Measurements from ENCODE around the gene CRAT. TPM values are rescaled to one million over a fixed set of nuclear protein-coding genes. Genes with fewer than 3 reads are reported as not detected.

The CRAT gene
- total and polyA plus RNA-seq, 8 donors: 16.8 to 33.2 (median 25.7) TPM

DNA sequence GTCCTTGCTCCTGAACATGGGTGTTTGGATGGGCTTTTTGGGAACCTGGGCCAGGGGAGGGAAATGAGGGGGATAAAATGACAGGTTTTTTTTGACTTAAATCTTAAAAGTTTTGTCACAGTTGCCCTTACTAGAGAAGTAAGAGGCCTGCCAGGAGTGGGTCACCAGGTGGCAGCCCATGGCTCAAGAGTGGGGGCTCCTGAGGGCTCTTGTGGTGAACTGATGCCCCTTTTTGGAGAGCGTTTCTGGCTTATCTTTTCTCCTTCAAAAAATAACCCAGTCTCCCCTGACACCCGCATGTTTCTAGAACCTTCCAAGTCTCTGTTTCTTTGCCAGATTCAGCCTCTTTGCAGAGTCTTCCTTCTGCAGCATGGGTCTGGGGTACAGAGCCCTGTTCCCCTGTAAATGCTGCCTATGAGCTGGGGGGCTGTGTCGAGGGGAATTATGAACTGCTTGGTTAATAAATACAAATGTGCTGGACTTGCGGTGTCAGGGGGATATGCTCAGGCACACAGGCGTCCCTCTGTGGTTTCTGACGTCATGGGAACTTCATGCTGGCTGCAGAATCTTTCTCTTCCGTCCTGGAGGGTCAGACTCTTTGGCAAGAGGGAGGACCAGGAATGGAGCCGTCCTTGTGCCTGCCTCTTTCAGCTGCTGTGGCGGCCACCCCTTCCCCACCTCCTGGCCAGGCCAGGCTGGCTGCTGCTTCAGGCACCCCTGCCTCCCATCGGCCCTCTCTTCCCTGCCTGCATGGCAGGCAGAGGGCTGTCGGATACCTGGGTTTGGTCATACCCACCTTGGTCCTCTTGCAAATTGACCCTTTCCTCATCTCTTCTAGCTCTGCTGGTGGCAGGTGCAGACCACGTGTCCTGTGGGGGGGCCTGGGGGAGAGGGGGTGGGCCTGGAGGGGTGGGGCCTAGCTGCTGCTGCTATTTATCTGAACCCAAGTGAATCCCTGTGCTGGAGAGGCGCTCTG, 30.8 kb upstream of the CRAT start:
- Histone ChIP-seq H3K27ac (peak overlapping the region; percentile 99 to 100), H3K9me3 (no peaks in the 10 kb centered on the region), H3K4me3 (peak overlapping the region; percentile 32 to 50), H3K4me1 (peaks cover 70 to 90% of the 10 kb centered on the region in 2 donors), H3K36me3 (peaks cover 0 to 51% of the 10 kb centered on the region in 2 donors), H3K27me3 (no peaks in the 10 kb centered on the region)
- DNase-seq: peak in 3 of 4 donors; percentile 71 to 85 (median 80)
- TF ChIP-seq, protein P1, sequence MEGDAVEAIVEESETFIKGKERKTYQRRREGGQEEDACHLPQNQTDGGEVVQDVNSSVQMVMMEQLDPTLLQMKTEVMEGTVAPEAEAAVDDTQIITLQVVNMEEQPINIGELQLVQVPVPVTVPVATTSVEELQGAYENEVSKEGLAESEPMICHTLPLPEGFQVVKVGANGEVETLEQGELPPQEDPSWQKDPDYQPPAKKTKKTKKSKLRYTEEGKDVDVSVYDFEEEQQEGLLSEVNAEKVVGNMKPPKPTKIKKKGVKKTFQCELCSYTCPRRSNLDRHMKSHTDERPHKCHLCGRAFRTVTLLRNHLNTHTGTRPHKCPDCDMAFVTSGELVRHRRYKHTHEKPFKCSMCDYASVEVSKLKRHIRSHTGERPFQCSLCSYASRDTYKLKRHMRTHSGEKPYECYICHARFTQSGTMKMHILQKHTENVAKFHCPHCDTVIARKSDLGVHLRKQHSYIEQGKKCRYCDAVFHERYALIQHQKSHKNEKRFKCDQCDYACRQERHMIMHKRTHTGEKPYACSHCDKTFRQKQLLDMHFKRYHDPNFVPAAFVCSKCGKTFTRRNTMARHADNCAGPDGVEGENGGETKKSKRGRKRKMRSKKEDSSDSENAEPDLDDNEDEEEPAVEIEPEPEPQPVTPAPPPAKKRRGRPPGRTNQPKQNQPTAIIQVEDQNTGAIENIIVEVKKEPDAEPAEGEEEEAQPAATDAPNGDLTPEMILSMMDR (IDR thresholded peaks at IDR 0.05): no peak
- peak; percentile 12 for ATAC-seq
- intact Hi-C loops (cut with DNase I): loop anchor here in 1 of 2 donors (10.0 kb wide), 1 partner anchor 473 kb away; no protein-coding TSS in a partner anchor

DNA sequence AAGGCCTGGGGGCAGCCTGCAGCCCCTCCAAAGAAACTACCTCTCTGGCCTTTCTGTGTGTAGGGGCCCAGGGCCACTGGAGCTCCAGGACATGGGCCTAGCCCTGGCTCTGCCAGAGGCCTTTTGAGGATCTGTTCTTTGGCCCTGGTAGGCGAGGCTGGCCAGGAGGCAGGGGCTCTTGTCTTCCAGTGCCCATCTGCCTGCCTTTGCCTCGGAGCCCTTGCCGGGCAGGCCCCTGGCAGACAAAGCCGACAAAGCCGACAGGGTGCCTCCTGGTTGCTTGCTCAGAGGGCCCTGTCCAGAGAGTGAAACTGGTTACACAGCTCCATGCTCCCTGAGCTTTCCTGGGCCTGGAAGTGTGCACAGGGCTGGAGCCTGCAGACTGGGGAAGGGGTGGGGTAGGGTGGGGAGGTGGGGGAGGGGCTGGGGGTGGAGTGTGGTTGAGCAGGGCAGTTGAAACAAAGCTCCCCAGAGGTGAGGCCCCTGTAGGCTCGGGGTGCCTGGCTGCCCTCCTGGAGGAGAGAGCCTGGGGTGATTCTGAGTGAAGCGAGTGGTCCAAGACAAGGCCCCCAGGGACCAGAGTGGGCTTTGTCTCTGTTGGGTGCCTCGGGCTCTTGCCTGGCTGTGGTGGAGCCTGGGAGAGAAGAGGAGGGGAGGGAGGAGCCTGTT, 29.9 kb upstream of the CRAT start:
- DNase-seq: peak in 2 of 4 donors; percentile 51 to 66
- no peaks in the 10 kb centered on the region for H3K9me3 ChIP-seq
- H3K36me3 ChIP-seq: peaks cover 0 to 53% of the 10 kb centered on the region in 2 donors
- peaks cover 63 to 82% of the 10 kb centered on the region in 2 donors for H3K4me1 ChIP-seq
- intact Hi-C loops (cut with DNase I): loop anchor here in 1 of 2 donors (10.0 kb wide), 1 partner anchor 474 kb away; no protein-coding TSS in a partner anchor
- H3K27me3 ChIP-seq: no peaks in the 10 kb centered on the region
- TF ChIP-seq, protein P1 (IDR thresholded peaks at IDR 0.05): no peak
- peak; percentile 51 for ATAC-seq
- peak overlapping the region; percentile 99 to 100 for H3K27ac ChIP-seq
- H3K4me3 ChIP-seq: peak overlapping the region; percentile 32 to 50

DNA sequence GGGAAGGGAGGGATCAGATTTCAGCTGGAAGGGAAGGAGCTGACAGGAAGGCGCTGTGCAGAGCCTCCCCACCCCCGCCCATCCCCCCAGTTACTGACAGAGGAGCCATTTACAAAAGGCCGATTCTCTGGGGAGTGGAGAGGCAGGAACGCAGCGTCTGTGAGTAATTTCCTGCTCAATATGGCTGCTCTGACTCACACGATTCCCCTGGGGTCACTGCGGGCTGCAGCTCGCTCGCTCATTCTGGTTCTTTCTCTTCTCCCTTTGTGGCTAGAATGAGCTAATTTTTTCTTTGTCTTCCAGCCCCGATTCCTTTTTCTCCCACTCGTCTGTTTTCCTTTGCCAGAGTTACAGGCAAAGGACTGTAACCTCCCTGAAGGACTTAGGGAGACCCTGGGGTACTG, 29.4 kb upstream of the CRAT start:
- Histone ChIP-seq H3K4me3 (peak overlapping the region; percentile 32 to 50), H3K9me3 (no peaks in the 10 kb centered on the region), H3K36me3 (peaks cover 0 to 59% of the 10 kb centered on the region in 2 donors), H3K27ac (peak overlapping the region; percentile 99 to 100), H3K27me3 (no peaks in the 10 kb centered on the region), H3K4me1 (peaks cover 57 to 76% of the 10 kb centered on the region in 2 donors)
- peak in 3 of 4 donors; percentile 89 to 99 (median 97) for DNase-seq
- peak; percentile 78 for ATAC-seq
- intact Hi-C loops (cut with DNase I): loop anchor here (5.0 to 10.0 kb wide), 2 partner anchors 472 to 475 kb away; no protein-coding TSS in a partner anchor
- TF ChIP-seq, protein P1 (IDR thresholded peaks at IDR 0.05): no peak

GRCh38 chr9:129139233-129139992, 28.8 kb upstream of the CRAT start:
- intact Hi-C loops (cut with DNase I): loop anchor here in 1 of 2 donors (5.0 kb wide), 1 partner anchor 473 kb away; no protein-coding TSS in a partner anchor
- Histone ChIP-seq H3K4me1 (peaks cover 57 to 72% of the 10 kb centered on the region in 2 donors), H3K27ac (peak overlapping the region; percentile 99 to 100), H3K27me3 (no peaks in the 10 kb centered on the region), H3K4me3 (peak overlapping the region; percentile 19 to 50), H3K36me3 (peaks cover 0 to 64% of the 10 kb centered on the region in 2 donors), H3K9me3 (no peaks in the 10 kb centered on the region)
- TF ChIP-seq, protein P1 (IDR thresholded peaks at IDR 0.05): peak; percentile 88 to 95
- DNase-seq: peak; percentile 72 to 92 (median 83)
- ATAC-seq: peak; percentile 74
